WTC11 (cell line): ENCODE results near the gene ISCA1. TPM values are rescaled to one million over a fixed set of nuclear protein-coding genes. Genes with fewer than 3 reads are reported as not detected.
"Not testable (repeated sequence)": the region's sequence is repeated elsewhere in the genome, so short reads cannot be mapped to it uniquely, and the experiment has no call there.

Source experiments
- ATAC-seq: fragments of 200-7000 bp; cut with Tn5 transposase; 2 replicates; pipeline ENCODE4 v1.10.0; 2021; ENCODE audit warnings: mild to moderate bottlenecking, moderate library complexity
- CTCF ChIA-PET: fragments of 300-600 bp; sonication (Branson Sonifier 250); formaldehyde crosslinking; loops from one replicate; lab custom pipeline; 2021; ENCODE audit warnings: antibody characterized with exemption; lab: Charles Lee
- POLR2A ChIA-PET: fragments of 350-600 bp; sonication (Branson Sonifier 250); formaldehyde crosslinking; loops from one replicate; lab custom pipeline; 2021; ENCODE audit warnings: antibody characterized with exemption; lab: Charles Lee
- DNase-seq: peaks from one replicate; pipeline ENCODE4 v3.0.0; 2021; ENCODE audit warnings: low spot score
- H3K27ac Mint-ChIP-seq: 2 replicates; pipeline ENCODE4 v1.8.0; 2021; ENCODE audit warnings: mixed read lengths
- H3K27me3 Mint-ChIP-seq: 2 replicates; pipeline ENCODE4 v1.8.0; 2021; ENCODE audit warnings: low read depth, mild to moderate bottlenecking, moderate library complexity, mixed read lengths
- H3K36me3 Mint-ChIP-seq: 2 replicates; pipeline ENCODE4 v1.8.0; 2021; ENCODE audit warnings: mixed read lengths
- H3K4me1 Mint-ChIP-seq: 2 replicates; pipeline ENCODE4 v1.8.0; 2022; ENCODE audit warnings: mixed read lengths
- H3K4me3 Mint-ChIP-seq: 2 replicates; pipeline ENCODE4 v1.8.0; 2021; ENCODE audit warnings: mild to moderate bottlenecking, moderate library complexity, mixed read lengths
- H3K9me3 Mint-ChIP-seq: 2 replicates; pipeline ENCODE4 v1.8.0; 2021; ENCODE audit warnings: mixed read lengths
- ARID4B ChIP-seq: sonication (generic); formaldehyde crosslinking; IDR thresholded peaks from 2 replicates; pipeline ENCODE4 v1.8.0; 2023; ENCODE audit warnings: missing genetic modification reagents, mild to moderate bottlenecking, borderline replicate concordance
- E2F5 ChIP-seq: sonication (generic); formaldehyde crosslinking; IDR thresholded peaks from 2 replicates; pipeline ENCODE4 v1.8.1; 2022; ENCODE audit warnings: mild to moderate bottlenecking, moderate library complexity, missing genetic modification reagents
- ESRRA ChIP-seq: sonication (generic); formaldehyde crosslinking; IDR thresholded peaks from 2 replicates; pipeline ENCODE4 v1.8.1; 2022; ENCODE audit warnings: mild to moderate bottlenecking, missing genetic modification reagents, borderline replicate concordance
- ETV6 ChIP-seq: sonication (generic); formaldehyde crosslinking; IDR thresholded peaks from 2 replicates; pipeline ENCODE4 v1.8.1; 2022; ENCODE audit warnings: mild to moderate bottlenecking, missing genetic modification reagents
- FOXK1 ChIP-seq: sonication (generic); formaldehyde crosslinking; IDR thresholded peaks from 2 replicates; pipeline ENCODE4 v1.8.0; 2022; ENCODE audit warnings: mild to moderate bottlenecking, moderate library complexity, missing genetic modification reagents
- GRHL2 ChIP-seq: fragments of 250-450 bp; sonication (Bioruptor Pico); IDR thresholded peaks from 2 replicates; pipeline ENCODE4 v1.8.0; 2022; ENCODE audit warnings: mild to moderate bottlenecking, moderate library complexity; ENCODE audit not compliant: insufficient replicate concordance, severe bottlenecking
- GTF2I ChIP-seq: fragments of 250-450 bp; sonication (Bioruptor Pico); conservative IDR thresholded peaks from 2 replicates; pipeline ENCODE4 v1.4.0; 2021; ENCODE audit warnings: mild to moderate bottlenecking
- HMGXB4 ChIP-seq: sonication (generic); formaldehyde crosslinking; IDR thresholded peaks from 2 replicates; pipeline ENCODE4 v1.8.1; 2023; ENCODE audit warnings: mild to moderate bottlenecking, moderate library complexity, missing genetic modification reagents
- JAZF1 ChIP-seq: fragments of 250-450 bp; sonication (Bioruptor Pico); IDR thresholded peaks from 2 replicates; pipeline ENCODE4 v1.9.0; 2021; ENCODE audit warnings: moderate library complexity, mild to moderate bottlenecking, inconsistent platforms
- KAT7 ChIP-seq: sonication (generic); formaldehyde crosslinking; IDR thresholded peaks from 2 replicates; pipeline ENCODE4 v1.8.1; 2023; ENCODE audit warnings: missing genetic modification reagents, mild to moderate bottlenecking, borderline replicate concordance
- NFE2L1 ChIP-seq: sonication (generic); formaldehyde crosslinking; IDR thresholded peaks from 2 replicates; pipeline ENCODE4 v1.8.1; 2023; ENCODE audit warnings: missing genetic modification reagents
- NR1H2 ChIP-seq: sonication (generic); formaldehyde crosslinking; IDR thresholded peaks from 2 replicates; pipeline ENCODE4 v1.9.0; 2021; ENCODE audit warnings: mild to moderate bottlenecking, moderate library complexity, missing genetic modification reagents
- RELA ChIP-seq: sonication (generic); formaldehyde crosslinking; IDR thresholded peaks from 2 replicates; pipeline ENCODE4 v1.8.1; 2022; ENCODE audit warnings: missing genetic modification reagents, mild to moderate bottlenecking, borderline replicate concordance
- SMAD3 ChIP-seq: sonication (generic); formaldehyde crosslinking; IDR thresholded peaks from 2 replicates; pipeline ENCODE4 v1.8.0; 2022; ENCODE audit warnings: missing genetic modification reagents, mild to moderate bottlenecking, borderline replicate concordance
- TP53 ChIP-seq: sonication (generic); formaldehyde crosslinking; IDR thresholded peaks from 2 replicates; pipeline ENCODE4 v1.8.1; 2023; ENCODE audit warnings: mild to moderate bottlenecking, missing genetic modification reagents
- ZNF232 ChIP-seq: sonication (generic); formaldehyde crosslinking; IDR thresholded peaks from 2 replicates; pipeline ENCODE4 v1.8.0; 2022; ENCODE audit warnings: mild to moderate bottlenecking, missing genetic modification reagents
- ZNF263 ChIP-seq: sonication (generic); formaldehyde crosslinking; IDR thresholded peaks from 2 replicates; pipeline ENCODE4 v1.8.1; 2022; ENCODE audit warnings: low read depth, mild to moderate bottlenecking, moderate library complexity, missing genetic modification reagents
- ZNF317 ChIP-seq: sonication (generic); formaldehyde crosslinking; IDR thresholded peaks from 2 replicates; pipeline ENCODE4 v1.8.1; 2023; ENCODE audit warnings: low read depth, mild to moderate bottlenecking, moderate library complexity, missing genetic modification reagents, borderline replicate concordance
- total RNA-seq: library from RNA; stranded (reverse); gene quantifications from 3 replicates; pipeline ENCODE4 v1.2.3, GENCODE V29; 2021
- TF ChIP-seq, protein P1 (sequence below): fragments of 250-450 bp; sonication (Bioruptor Pico); IDR thresholded peaks from 2 replicates; pipeline ENCODE4 v1.8.0; 2021; ENCODE audit warnings: mild to moderate bottlenecking
- TF ChIP-seq, protein P2 (sequence below): sonication (generic); formaldehyde crosslinking; IDR thresholded peaks from 2 replicates; pipeline ENCODE4 v1.8.1; 2023; ENCODE audit warnings: mild to moderate bottlenecking, missing genetic modification reagents
- TF ChIP-seq, protein P3 (sequence below): sonication (generic); formaldehyde crosslinking; IDR thresholded peaks from 2 replicates; pipeline ENCODE4 v1.8.1; 2022; ENCODE audit warnings: mild to moderate bottlenecking, missing genetic modification reagents, moderate library complexity, borderline replicate concordance

The ISCA1 gene
- total RNA-seq, 1 experiment from 2014 or later, result 35.5 TPM

GRCh38 chr9:86300701-86301100 lies 18.4 kb upstream of the ISCA1 start:
- ATAC-seq, result no peak
- TF ChIP-seq NR1H2 (CRISPR knock-in tag), result no peak
- no peak for TF ChIP-seq NFE2L1
- TF ChIP-seq, protein P1, sequence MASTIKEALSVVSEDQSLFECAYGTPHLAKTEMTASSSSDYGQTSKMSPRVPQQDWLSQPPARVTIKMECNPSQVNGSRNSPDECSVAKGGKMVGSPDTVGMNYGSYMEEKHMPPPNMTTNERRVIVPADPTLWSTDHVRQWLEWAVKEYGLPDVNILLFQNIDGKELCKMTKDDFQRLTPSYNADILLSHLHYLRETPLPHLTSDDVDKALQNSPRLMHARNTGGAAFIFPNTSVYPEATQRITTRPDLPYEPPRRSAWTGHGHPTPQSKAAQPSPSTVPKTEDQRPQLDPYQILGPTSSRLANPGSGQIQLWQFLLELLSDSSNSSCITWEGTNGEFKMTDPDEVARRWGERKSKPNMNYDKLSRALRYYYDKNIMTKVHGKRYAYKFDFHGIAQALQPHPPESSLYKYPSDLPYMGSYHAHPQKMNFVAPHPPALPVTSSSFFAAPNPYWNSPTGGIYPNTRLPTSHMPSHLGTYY (CRISPR knock-in tag), result no peak
- TF ChIP-seq GRHL2 (CRISPR knock-in tag), result no peak
- no peak for TF ChIP-seq E2F5 (CRISPR knock-in tag)
- TF ChIP-seq ESRRA (CRISPR knock-in tag), result no peak
- no peak for TF ChIP-seq ZNF232
- TF ChIP-seq KAT7 (CRISPR knock-in tag), result no peak
- no peak for TF ChIP-seq ETV6 (CRISPR knock-in tag)
- no peak for TF ChIP-seq GTF2I (CRISPR knock-in tag)
- TF ChIP-seq JAZF1, result no peak
- no peak for TF ChIP-seq ZNF317 (CRISPR knock-in tag)
- TF ChIP-seq SMAD3 (CRISPR knock-in tag), result no peak
- H3K27ac Mint-ChIP-seq, result no peak overlapping the region
- DNase-seq, result no peak
- CTCF ChIA-PET, result no interaction called here
- no peaks in the 10 kb centered on the region for H3K9me3 Mint-ChIP-seq
- POLR2A ChIA-PET, result no interaction called here
- no peaks in the 10 kb centered on the region for H3K27me3 Mint-ChIP-seq
- H3K4me1 Mint-ChIP-seq, result peaks cover 22% of the 10 kb centered on the region
- H3K4me3 Mint-ChIP-seq, result no peak overlapping the region
- peaks cover 32% of the 10 kb centered on the region for H3K36me3 Mint-ChIP-seq

DNA sequence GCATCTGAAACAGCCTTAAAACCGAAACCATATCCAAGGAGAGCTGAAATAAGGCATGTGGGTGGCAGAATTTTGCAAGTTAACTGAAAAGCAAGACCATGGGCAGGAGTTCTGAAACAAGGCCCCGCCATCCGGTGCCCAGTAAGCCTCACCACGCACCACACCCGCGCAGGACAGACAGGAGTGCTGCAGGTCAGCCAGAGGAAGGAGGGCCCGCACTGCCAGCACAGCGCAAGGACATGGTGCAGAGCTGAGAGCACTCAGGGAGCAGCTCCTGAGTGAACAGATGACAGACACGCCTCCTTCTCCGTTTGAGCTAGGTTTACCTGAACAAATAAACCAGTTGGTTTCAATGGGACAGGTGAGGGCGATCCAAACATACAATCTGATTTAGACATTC lies 16.5 kb upstream of the ISCA1 start:
- no peak for ATAC-seq
- Mint-ChIP-seq H3K4me1 (peaks cover 9% of the 10 kb centered on the region), H3K27me3 (no peaks in the 10 kb centered on the region), H3K9me3 (no peaks in the 10 kb centered on the region), H3K36me3 (peaks cover 29% of the 10 kb centered on the region), H3K27ac (no peak overlapping the region), H3K4me3 (no peak overlapping the region)
- no peak for TF ChIP-seq ETV6 (CRISPR knock-in tag)
- no peak for TF ChIP-seq TP53
- TF ChIP-seq, protein P2, sequence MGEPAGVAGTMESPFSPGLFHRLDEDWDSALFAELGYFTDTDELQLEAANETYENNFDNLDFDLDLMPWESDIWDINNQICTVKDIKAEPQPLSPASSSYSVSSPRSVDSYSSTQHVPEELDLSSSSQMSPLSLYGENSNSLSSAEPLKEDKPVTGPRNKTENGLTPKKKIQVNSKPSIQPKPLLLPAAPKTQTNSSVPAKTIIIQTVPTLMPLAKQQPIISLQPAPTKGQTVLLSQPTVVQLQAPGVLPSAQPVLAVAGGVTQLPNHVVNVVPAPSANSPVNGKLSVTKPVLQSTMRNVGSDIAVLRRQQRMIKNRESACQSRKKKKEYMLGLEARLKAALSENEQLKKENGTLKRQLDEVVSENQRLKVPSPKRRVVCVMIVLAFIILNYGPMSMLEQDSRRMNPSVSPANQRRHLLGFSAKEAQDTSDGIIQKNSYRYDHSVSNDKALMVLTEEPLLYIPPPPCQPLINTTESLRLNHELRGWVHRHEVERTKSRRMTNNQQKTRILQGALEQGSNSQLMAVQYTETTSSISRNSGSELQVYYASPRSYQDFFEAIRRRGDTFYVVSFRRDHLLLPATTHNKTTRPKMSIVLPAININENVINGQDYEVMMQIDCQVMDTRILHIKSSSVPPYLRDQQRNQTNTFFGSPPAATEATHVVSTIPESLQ (CRISPR knock-in tag), result no peak
- no peak for TF ChIP-seq ZNF263
- no peak for TF ChIP-seq FOXK1 (CRISPR knock-in tag)
- no peak for TF ChIP-seq NR1H2 (CRISPR knock-in tag)
- no peak for TF ChIP-seq HMGXB4 (CRISPR knock-in tag)
- TF ChIP-seq ARID4B, result no peak
- TF ChIP-seq RELA (CRISPR knock-in tag), result no peak
- TF ChIP-seq ZNF317 (CRISPR knock-in tag), result no peak
- TF ChIP-seq, protein P3, sequence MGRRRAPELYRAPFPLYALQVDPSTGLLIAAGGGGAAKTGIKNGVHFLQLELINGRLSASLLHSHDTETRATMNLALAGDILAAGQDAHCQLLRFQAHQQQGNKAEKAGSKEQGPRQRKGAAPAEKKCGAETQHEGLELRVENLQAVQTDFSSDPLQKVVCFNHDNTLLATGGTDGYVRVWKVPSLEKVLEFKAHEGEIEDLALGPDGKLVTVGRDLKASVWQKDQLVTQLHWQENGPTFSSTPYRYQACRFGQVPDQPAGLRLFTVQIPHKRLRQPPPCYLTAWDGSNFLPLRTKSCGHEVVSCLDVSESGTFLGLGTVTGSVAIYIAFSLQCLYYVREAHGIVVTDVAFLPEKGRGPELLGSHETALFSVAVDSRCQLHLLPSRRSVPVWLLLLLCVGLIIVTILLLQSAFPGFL (CRISPR knock-in tag), result no peak
- ChIA-PET CTCF (interaction anchor here (0.9 kb wide), 1 partner anchor 97 kb away, joined by 4 read pairs; no protein-coding TSS in a partner anchor), POLR2A (no interaction called here)
- DNase-seq, result no peak

DNA sequence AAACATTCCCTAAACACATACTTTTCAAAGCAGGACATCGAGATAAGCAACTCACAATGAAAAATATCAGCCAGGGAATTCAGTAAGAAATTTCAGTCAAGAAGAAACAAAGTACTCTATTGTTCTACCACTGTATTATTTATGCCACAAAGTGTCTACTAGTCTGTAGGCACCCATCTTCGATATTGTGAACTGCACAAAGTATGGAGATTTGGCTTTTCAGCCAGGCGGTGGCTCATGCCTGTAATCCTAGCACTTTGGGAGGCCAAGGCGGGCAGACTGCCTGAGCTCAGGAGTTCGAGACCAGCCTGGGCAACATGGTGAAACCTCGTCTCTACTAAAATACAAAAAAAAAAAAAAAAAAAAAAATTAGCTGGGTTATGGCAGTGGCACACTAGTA lies 8.0 kb upstream of the ISCA1 start:
- H3K27me3 Mint-ChIP-seq, ATAC-seq, H3K4me3 Mint-ChIP-seq, POLR2A ChIA-PET, H3K9me3 Mint-ChIP-seq, H3K36me3 Mint-ChIP-seq, DNase-seq, H3K27ac Mint-ChIP-seq: not testable (repeated sequence)
- H3K4me1 Mint-ChIP-seq, result peaks cover 37% of the 10 kb centered on the region
- CTCF ChIA-PET, result interaction anchor here (0.6 kb wide), 1 partner anchor 110 kb away, joined by 4 read pairs; no protein-coding TSS in a partner anchor
